GM12878 (cell line): Measurements from ENCODE around the gene KLC4. TPM values are rescaled to one million over a fixed set of nuclear protein-coding genes. Genes with fewer than 3 reads are reported as not detected.

Experiments
- ATAC-seq: fragments of 200-7000 bp; cut with Tn5 transposase; 3 replicates; pipeline ENCODE4 v1.9.1; 2020; ENCODE audit warnings: mild to moderate bottlenecking, moderate library complexity
- BruUV-seq: library from RNA; stranded (reverse); fragments of 400-500 nt; replicated peaks from 2 replicates; lab custom pipeline; 2021; lab: Mats Ljungman, UMichigan
- CTCF ChIA-PET: fragments of 300-600 bp; sonication (Branson Sonifier 250); formaldehyde crosslinking; extraction: SDS; loops from one replicate; lab custom pipeline; 2021; ENCODE audit warnings: inconsistent platforms; lab: Yijun Ruan, JAX
- POLR2A ChIA-PET: fragments of 350-600 bp; formaldehyde crosslinking; extraction: SDS; loops from one replicate; lab custom pipeline; 2021; ENCODE audit warnings: inconsistent platforms; lab: Charles Lee
- RAD21 ChIA-PET: fragments of 300-600 bp; sonication (Branson Sonifier 250); formaldehyde crosslinking; loops from one replicate; lab custom pipeline; 2023; ENCODE audit warnings: antibody characterized with exemption; ENCODE audit not compliant: unreplicated experiment; lab: Charles Lee
- SMC1A ChIA-PET: fragments of 300-600 bp; sonication (Branson Sonifier 250); formaldehyde crosslinking; loops from one replicate; lab custom pipeline; 2023; ENCODE audit not compliant: unreplicated experiment, uncharacterized antibody; lab: Charles Lee
- DNase-seq: peaks from one replicate; pipeline ENCODE4 v3.0.0-alpha.2; 2011; ENCODE audit warnings: low read depth, low spot score
- FAIRE-seq: peaks from 3 replicates; lab custom pipeline; 2011; peaks lifted over from hg19 to GRCh38; lab: Jason Lieb, UNC
- H2AFZ ChIP-seq: 2 replicates; pipeline ENCODE4 v1.6.0; 2011; ENCODE audit warnings: low read depth, low read length, control low read depth; ENCODE audit not compliant: control insufficient read depth
- H3K27ac ChIP-seq: 2 replicates; pipeline ENCODE4 v1.5.1; 2011; ENCODE audit warnings: control low read depth; ENCODE audit not compliant: control insufficient read depth, insufficient read depth
- H3K27me3 ChIP-seq, 2 experiments: replicated peaks in 1 of 2; 2 replicates each; pipeline versions ENCODE4 v1.6.0 to v1.6.1; 2011; ENCODE audit warnings: low read length in 1 of 2; ENCODE audit not compliant: control insufficient read depth in 2 of 2, insufficient read depth in 2 of 2
- H3K36me3 ChIP-seq, 2 experiments: 2 replicates each; pipeline ENCODE4 v1.5.1; 2011; ENCODE audit warnings: low read length in 1 of 2; ENCODE audit not compliant: control insufficient read depth in 2 of 2, insufficient read depth in 2 of 2
- H3K4me1 ChIP-seq: 2 replicates; pipeline ENCODE4 v1.6.1; 2011; ENCODE audit warnings: mild to moderate bottlenecking, low read length, moderate library complexity, mixed read lengths; ENCODE audit not compliant: control insufficient read depth, insufficient read depth
- H3K4me2 ChIP-seq: 2 replicates; pipeline ENCODE4 v1.6.0; 2011; ENCODE audit warnings: control low read depth; ENCODE audit not compliant: control insufficient read depth, insufficient read depth
- H3K4me3 ChIP-seq: fragments of 200-600 bp; sonication (generic); 2 replicates; pipeline ENCODE4 v1.5.1; 2016
- H3K79me2 ChIP-seq: 2 replicates; pipeline ENCODE4 v1.6.0; 2011; ENCODE audit warnings: low read length; ENCODE audit not compliant: control insufficient read depth, insufficient read depth
- H3K9ac ChIP-seq: 2 replicates; pipeline ENCODE4 v1.8.0; 2011; ENCODE audit warnings: low read length, control low read depth, mixed read lengths; ENCODE audit not compliant: control insufficient read depth, insufficient read depth
- H3K9me3 ChIP-seq: replicated peaks from 3 replicates; pipeline ENCODE4 v1.5.1; 2011; ENCODE audit warnings: mild to moderate bottlenecking, low read length; ENCODE audit not compliant: control insufficient read depth, insufficient read depth
- H4K20me1 ChIP-seq: 2 replicates; pipeline ENCODE4 v1.6.0; 2011; ENCODE audit not compliant: control insufficient read depth, insufficient read depth
- BCL11A ChIP-seq: IDR thresholded peaks from 2 replicates; pipeline ENCODE4 v1.6.1; 2011; ENCODE audit warnings: low read depth, low read length
- CHD1 ChIP-seq: IDR thresholded peaks from 2 replicates; pipeline ENCODE4 v1.6.1; 2012; ENCODE audit warnings: low read depth, low read length, improper control_type of control experiment
- CREB1 ChIP-seq: IDR thresholded peaks from 2 replicates; pipeline ENCODE4 v1.6.1; 2012; ENCODE audit warnings: low read depth, mild to moderate bottlenecking, inconsistent platforms
- FOXM1 ChIP-seq: IDR thresholded peaks from 2 replicates; pipeline ENCODE4 v1.6.1; 2012; ENCODE audit warnings: low read depth, mild to moderate bottlenecking, inconsistent platforms, low read length, moderate library complexity
- MYB ChIP-seq: fragments of 150-350 bp; IDR thresholded peaks from 2 replicates; pipeline ENCODE4 v1.6.1; 2014; ENCODE audit warnings: mild to moderate bottlenecking, low read depth, low read length, borderline replicate concordance
- PAX8 ChIP-seq: fragments of 450-650 bp; IDR thresholded peaks from 2 replicates; pipeline ENCODE4 v1.6.1; 2017; ENCODE audit warnings: mild to moderate bottlenecking, moderate library complexity
- RUNX3 ChIP-seq: IDR thresholded peaks from 2 replicates; pipeline ENCODE4 v1.6.1; 2012; ENCODE audit warnings: low read length, inconsistent platforms
- SMC3 ChIP-seq: IDR thresholded peaks from 2 replicates; pipeline ENCODE4 v1.6.1; 2011; ENCODE audit warnings: low read length, improper control_type of control experiment, borderline replicate concordance
- SREBF1 ChIP-seq: IDR thresholded peaks from 2 replicates; pipeline ENCODE4 v1.6.1; 2012; ENCODE audit warnings: mild to moderate bottlenecking, low read length
- SUZ12 ChIP-seq: fragments of 200-600 bp; sonication (generic); IDR thresholded peaks from one replicate; pipeline ENCODE4 v1.6.1; 2018; ENCODE audit warnings: antibody characterized with exemption, mild to moderate bottlenecking; ENCODE audit not compliant: unreplicated experiment
- TARDBP ChIP-seq: IDR thresholded peaks from 2 replicates; pipeline ENCODE4 v1.6.1; 2016; ENCODE audit warnings: borderline replicate concordance
- WRNIP1 ChIP-seq: IDR thresholded peaks from 2 replicates; pipeline ENCODE4 v1.6.1; 2011; ENCODE audit warnings: low read depth, low read length, improper control_type of control experiment, borderline replicate concordance
- ZBED1 ChIP-seq: IDR thresholded peaks from 2 replicates; pipeline ENCODE4 v1.6.1; 2016; ENCODE audit warnings: borderline replicate concordance
- WGBS: methylation state at CpG from one replicate; pipeline ENCODE4 v1.1.6; 2016; ENCODE audit warnings: low lambda C conversion rate; ENCODE audit not compliant: insufficient replicate concordance, insufficient coverage; ENCODE audit errors: missing lambda C conversion rate; 5-methylcytosine and 5-hydroxymethylcytosine counted together
- in situ Hi-C: fragments of 300-500 bp; cut with MboI; formaldehyde crosslinking; loops from 9 replicates; pipeline ENCODE4 v1.14.3; 2018; ENCODE audit warnings: mixed read lengths
- intact Hi-C: fragments of 100-400 bp; cut with micrococcal nuclease; formaldehyde crosslinking; loops from one replicate; pipeline ENCODE4 v1.14.2; 2022; ENCODE audit not compliant: unreplicated experiment
- polyA plus RNA-seq, 11 experiments: library from polyadenylated mRNA; depleted of rRNA in 4 of 11; unstranded in 6 of 11; stranded (reverse) in 5 of 11; fragments of >200 nt; fragmentation: Nextera tagmentation in 4 of 11; fragmentation: Illumina TruSeq in 1 of 11; extraction: Ambion mirVana in 4 of 11; extraction: Trizol in 1 of 11; gene quantifications; 1 replicate in 1 of 11; 2 replicates in 10 of 11; pipeline versions ENCODE4 v1.2.1 to v1.2.3, GENCODE V29; 2011 to 2016; ENCODE audit warnings: inconsistent platforms in 2 of 11, missing spikeins in 2 of 11, low read depth in 1 of 11
- total RNA-seq, 4 experiments: library from RNA; depleted of rRNA in 3 of 4; stranded (reverse); fragments of >200 nt in 3 of 4; fragmentation: Illumina TruSeq in 1 of 4; extraction: Trizol in 1 of 4; gene quantifications; 2 replicates each; pipeline versions ENCODE4 v1.2.1 to v1.2.3, GENCODE V29; 2013 to 2021
- TF ChIP-seq, protein P1 (sequence below): IDR thresholded peaks from 2 replicates; pipeline ENCODE4 v1.6.1; 2011; ENCODE audit warnings: borderline replicate concordance, low read depth, mild to moderate bottlenecking, moderate library complexity, mixed read lengths, low read length; ENCODE audit not compliant: insufficient read depth; ENCODE audit errors: extremely low read length
- TF ChIP-seq, protein P2 (sequence below): IDR thresholded peaks from 2 replicates; pipeline ENCODE4 v1.6.1; 2012; ENCODE audit warnings: low read depth, low read length, improper control_type of control experiment
- TF ChIP-seq, protein P3 (sequence below): fragments of 150-350 bp; IDR thresholded peaks from 2 replicates; pipeline ENCODE4 v1.6.1; 2014; ENCODE audit warnings: mild to moderate bottlenecking, low read depth, low read length
- TF ChIP-seq, protein P4 (sequence below): fragments of 450-650 bp; IDR thresholded peaks from 2 replicates; pipeline ENCODE4 v1.6.1; 2017; ENCODE audit warnings: antibody characterized with exemption, mild to moderate bottlenecking, moderate library complexity

KLC4 gene
- total and polyA plus RNA-seq, 10 of the 15 experiments (the other 5 are each of a cell fraction or from before 2014, with no cell fraction given) = 0.90 to 13.4 (median 6.9) TPM

DNA sequence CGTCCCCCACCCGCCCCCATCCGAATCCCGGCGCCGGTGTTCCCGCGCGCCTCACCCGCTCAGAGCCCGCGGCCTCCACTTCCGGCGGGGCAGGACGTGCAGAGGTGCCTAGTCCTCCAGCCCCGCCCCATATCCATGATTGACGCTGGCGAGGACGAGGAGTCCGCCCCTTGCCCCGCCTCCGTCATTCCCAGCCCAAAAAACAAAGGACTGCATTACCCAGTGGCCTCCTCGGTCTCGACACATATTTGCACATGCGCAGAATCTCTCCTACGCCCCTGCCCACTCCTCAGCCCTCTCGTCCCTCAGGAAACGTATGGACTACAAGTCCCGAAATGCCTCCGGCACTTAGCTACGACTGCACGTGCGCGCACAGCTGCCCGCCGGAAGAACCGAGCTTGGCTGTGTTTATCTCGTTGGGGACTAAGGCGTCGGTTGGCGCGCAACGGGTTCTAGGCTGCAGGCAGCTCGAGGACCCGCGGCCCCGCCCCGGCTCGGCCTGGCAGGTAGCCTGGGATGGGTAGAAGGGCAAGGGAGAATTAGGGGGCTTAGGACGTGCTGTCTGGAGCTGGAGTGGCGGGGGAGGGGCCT, 45.5 kb upstream of the KLC4 start, which contains the start of the genes KLHDC3 and MEA1:
Gene KLHDC3, plus strand, starts transcription at position 407 of the 591 bp plus-strand sequence. CDS start 2,944 bp downstream, outside the sequence.
Gene MEA1, minus strand, starts transcription at position 104 of the 591 bp plus-strand sequence. CDS start 133 bp downstream, outside the sequence.
- peak; percentile 99 for FAIRE-seq
- DNase-seq = peak; percentile 100
- TF ChIP-seq, protein P1, sequence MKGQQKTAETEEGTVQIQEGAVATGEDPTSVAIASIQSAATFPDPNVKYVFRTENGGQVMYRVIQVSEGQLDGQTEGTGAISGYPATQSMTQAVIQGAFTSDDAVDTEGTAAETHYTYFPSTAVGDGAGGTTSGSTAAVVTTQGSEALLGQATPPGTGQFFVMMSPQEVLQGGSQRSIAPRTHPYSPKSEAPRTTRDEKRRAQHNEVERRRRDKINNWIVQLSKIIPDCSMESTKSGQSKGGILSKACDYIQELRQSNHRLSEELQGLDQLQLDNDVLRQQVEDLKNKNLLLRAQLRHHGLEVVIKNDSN = peak; percentile 68
- TF ChIP-seq SUZ12 = no peak
- TF ChIP-seq CREB1 = peak; percentile 90
- TF ChIP-seq BCL11A = no peak
- TF ChIP-seq WRNIP1 = no peak
- TF ChIP-seq MYB = no peak
- TF ChIP-seq PAX8 = no peak
- peak; percentile 58 for TF ChIP-seq SREBF1
- TF ChIP-seq SMC3 = no peak
- TF ChIP-seq, protein P2, sequence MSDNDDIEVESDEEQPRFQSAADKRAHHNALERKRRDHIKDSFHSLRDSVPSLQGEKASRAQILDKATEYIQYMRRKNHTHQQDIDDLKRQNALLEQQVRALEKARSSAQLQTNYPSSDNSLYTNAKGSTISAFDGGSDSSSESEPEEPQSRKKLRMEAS = peak; percentile 92
- TF ChIP-seq, protein P3, sequence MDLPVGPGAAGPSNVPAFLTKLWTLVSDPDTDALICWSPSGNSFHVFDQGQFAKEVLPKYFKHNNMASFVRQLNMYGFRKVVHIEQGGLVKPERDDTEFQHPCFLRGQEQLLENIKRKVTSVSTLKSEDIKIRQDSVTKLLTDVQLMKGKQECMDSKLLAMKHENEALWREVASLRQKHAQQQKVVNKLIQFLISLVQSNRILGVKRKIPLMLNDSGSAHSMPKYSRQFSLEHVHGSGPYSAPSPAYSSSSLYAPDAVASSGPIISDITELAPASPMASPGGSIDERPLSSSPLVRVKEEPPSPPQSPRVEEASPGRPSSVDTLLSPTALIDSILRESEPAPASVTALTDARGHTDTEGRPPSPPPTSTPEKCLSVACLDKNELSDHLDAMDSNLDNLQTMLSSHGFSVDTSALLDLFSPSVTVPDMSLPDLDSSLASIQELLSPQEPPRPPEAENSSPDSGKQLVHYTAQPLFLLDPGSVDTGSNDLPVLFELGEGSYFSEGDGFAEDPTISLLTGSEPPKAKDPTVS = 0 out of 2 replicates have a peak, but pooled peaks have one; percentile 31
- no peak for TF ChIP-seq ZBED1
- TF ChIP-seq RUNX3 = no peak
- no peak for TF ChIP-seq CHD1
- no peak for TF ChIP-seq FOXM1
- TF ChIP-seq TARDBP = peak; percentile 46; the same call in 1 of the 2 replicates
- TF ChIP-seq, protein P4, sequence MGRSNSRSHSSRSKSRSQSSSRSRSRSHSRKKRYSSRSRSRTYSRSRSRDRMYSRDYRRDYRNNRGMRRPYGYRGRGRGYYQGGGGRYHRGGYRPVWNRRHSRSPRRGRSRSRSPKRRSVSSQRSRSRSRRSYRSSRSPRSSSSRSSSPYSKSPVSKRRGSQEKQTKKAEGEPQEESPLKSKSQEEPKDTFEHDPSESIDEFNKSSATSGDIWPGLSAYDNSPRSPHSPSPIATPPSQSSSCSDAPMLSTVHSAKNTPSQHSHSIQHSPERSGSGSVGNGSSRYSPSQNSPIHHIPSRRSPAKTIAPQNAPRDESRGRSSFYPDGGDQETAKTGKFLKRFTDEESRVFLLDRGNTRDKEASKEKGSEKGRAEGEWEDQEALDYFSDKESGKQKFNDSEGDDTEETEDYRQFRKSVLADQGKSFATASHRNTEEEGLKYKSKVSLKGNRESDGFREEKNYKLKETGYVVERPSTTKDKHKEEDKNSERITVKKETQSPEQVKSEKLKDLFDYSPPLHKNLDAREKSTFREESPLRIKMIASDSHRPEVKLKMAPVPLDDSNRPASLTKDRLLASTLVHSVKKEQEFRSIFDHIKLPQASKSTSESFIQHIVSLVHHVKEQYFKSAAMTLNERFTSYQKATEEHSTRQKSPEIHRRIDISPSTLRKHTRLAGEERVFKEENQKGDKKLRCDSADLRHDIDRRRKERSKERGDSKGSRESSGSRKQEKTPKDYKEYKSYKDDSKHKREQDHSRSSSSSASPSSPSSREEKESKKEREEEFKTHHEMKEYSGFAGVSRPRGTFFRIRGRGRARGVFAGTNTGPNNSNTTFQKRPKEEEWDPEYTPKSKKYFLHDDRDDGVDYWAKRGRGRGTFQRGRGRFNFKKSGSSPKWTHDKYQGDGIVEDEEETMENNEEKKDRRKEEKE = no peak

More for the DNA sequence above, 45.5 kb upstream of the KLC4 start, which contains the start of the genes KLHDC3 and MEA1:
- Histone ChIP-seq H3K79me2 (peaks cover 23% of the 10 kb centered on the region), H3K36me3 (peaks cover 11 to 15% of the 10 kb centered on the region in 2 experiments; a peak in 3 of 4 replicates), H2AFZ (peak within 1 kb of the TSS; percentile 75), H3K27ac (peak within 1 kb of the TSS; percentile 60), H3K4me2 (peak within 1 kb of the TSS; percentile 98), H3K4me3 (peak within 1 kb of the TSS; percentile 85), H3K4me1 (peaks cover 7% of the 10 kb centered on the region), H4K20me1 (no peaks in the 10 kb centered on the region), H3K27me3 (no peaks in the 10 kb centered on the region), H3K9ac (peak within 1 kb of the TSS; percentile 73), H3K9me3 (no peaks in the 10 kb centered on the region)
- 1% methylated on average over 44 of the region's 51 CpGs for WGBS
- RAD21 ChIA-PET = interaction anchor here (0.5 to 1.9 kb wide), 16 partner anchors 8 to 450 kb away, joined by 3 to 9 read pairs (median 4); partner anchors contain the start of genes CNPY3, CUL7, KLC4 and MRPL2
- POLR2A ChIA-PET = interaction anchor here (0.6 to 3.3 kb wide), 17 partner anchors 8 to 450 kb away, joined by 3 to 22 read pairs (median 7); partner anchors contain the start of genes CNPY3, CUL7, KLC4 and MRPL2
- no TSS peak for BruUV-seq
- in situ Hi-C loops = no loop called here
- SMC1A ChIA-PET = interaction anchor here (0.6 to 2.8 kb wide), 12 partner anchors 9 to 563 kb away, joined by 3 to 13 read pairs (median 4); partner anchors contain the start of genes CNPY3, CUL7, KLC4 and MRPL2
- ATAC-seq = peak; percentile 96
- CTCF ChIA-PET = interaction anchor here (0.7 to 2.5 kb wide), 8 partner anchors 9 to 133 kb away, joined by 3 to 10 read pairs (median 4); partner anchors contain the start of gene PEX6
- intact Hi-C loops = loop anchor here (1.0 kb wide), 1 partner anchor 157 kb away; the partner anchor contains the start of gene SRF
